HepG2 (cell line): Measurements from ENCODE around the gene SDR42E2. TPM values are rescaled to one million over a fixed set of nuclear protein-coding genes. Genes with fewer than 3 reads are reported as not detected.

Source experiments
- CREM ChIP-seq, 2 experiments: sonication (generic) in 1 of 2; formaldehyde crosslinking in 1 of 2; IDR thresholded peaks; 2 replicates each; pipeline versions ENCODE4 v1.4.0 to v1.6.1; 2016 to 2020; ENCODE audit warnings: antibody characterized with exemption in 1 of 2, mild to moderate bottlenecking in 1 of 2, missing genetic modification reagents in 1 of 2
- DMAP1 ChIP-seq: IDR thresholded peaks from 2 replicates; pipeline ENCODE4 v1.6.1; 2016
- FOXK2 ChIP-seq: fragments of 450-650 bp; IDR thresholded peaks from 2 replicates; pipeline ENCODE4 v1.6.1; 2016
- MAF1 ChIP-seq: sonication (generic); formaldehyde crosslinking; IDR thresholded peaks from 2 replicates; pipeline ENCODE4 v1.5.0; 2020; ENCODE audit warnings: missing genetic modification reagents, borderline replicate concordance
- PITX1 ChIP-seq: sonication (generic); formaldehyde crosslinking; IDR thresholded peaks from 2 replicates; pipeline ENCODE4 v1.5.1; 2020; ENCODE audit warnings: mild to moderate bottlenecking, missing genetic modification reagents
- SOX6 ChIP-seq, 2 experiments: fragments of 450-650 bp in 1 of 2; sonication (generic) in 1 of 2; formaldehyde crosslinking in 1 of 2; IDR thresholded peaks; 2 replicates each; pipeline versions ENCODE4 v1.4.0 to v1.6.1; 2017 to 2020; ENCODE audit warnings: antibody characterized with exemption in 1 of 2, mild to moderate bottlenecking in 1 of 2, missing genetic modification reagents in 1 of 2
- SRSF1 ChIP-seq: fragments of 200-400 bp; formaldehyde crosslinking; optimal IDR thresholded peaks from 2 replicates; pipeline ENCODE3; 2017; ENCODE audit warnings: mild to moderate bottlenecking, low read depth, low read length, moderate library complexity
- TEAD3 ChIP-seq: optimal IDR thresholded peaks from 2 replicates; pipeline ENCODE3; 2016; ENCODE audit warnings: borderline replicate concordance
- YY1 ChIP-seq: IDR thresholded peaks from 2 replicates; pipeline ENCODE4 v1.6.1; 2011; ENCODE audit warnings: low read length, low read depth, moderate library complexity, mild to moderate bottlenecking; ENCODE audit not compliant: insufficient read depth, insufficient replicate concordance
- ZFY ChIP-seq: sonication (generic); formaldehyde crosslinking; IDR thresholded peaks from 2 replicates; pipeline ENCODE4 v1.4.0; 2020; ENCODE audit warnings: missing genetic modification reagents
- ZNF407 ChIP-seq: sonication (generic); formaldehyde crosslinking; IDR thresholded peaks from one replicate; pipeline ENCODE4 v1.5.1; 2020; ENCODE audit warnings: mild to moderate bottlenecking, missing genetic modification reagents; ENCODE audit errors: not compliant biosample characterization
- ZNF512B ChIP-seq: sonication (generic); formaldehyde crosslinking; IDR thresholded peaks from 2 replicates; pipeline ENCODE4 v1.5.1; 2020; ENCODE audit warnings: missing genetic modification reagents, mild to moderate bottlenecking, borderline replicate concordance
- ZNF614 ChIP-seq: IDR thresholded peaks from 2 replicates; pipeline ENCODE4 v1.6.1; 2018; ENCODE audit warnings: missing biosample characterization, missing genetic modification reagents, inconsistent platforms, borderline replicate concordance
- polyA plus RNA-seq, 8 experiments: library from polyadenylated mRNA; depleted of rRNA in 3 of 8; stranded (reverse) in 7 of 8; unstranded in 1 of 8; fragments of >200 nt; fragmentation: Illumina TruSeq in 4 of 8; extraction: Trizol in 4 of 8; gene quantifications; 2 replicates each; pipeline versions ENCODE4 v1.2.1 to v1.2.3, GENCODE V29; 2011 to 2016; ENCODE audit warnings: low read depth in 4 of 8, missing spikeins in 1 of 8, mixed read lengths in 1 of 8; ENCODE audit not compliant: insufficient read depth in 1 of 8
- total RNA-seq, 5 experiments: library from RNA; depleted of rRNA; stranded (reverse); fragments of >200 nt; fragmentation: Illumina TruSeq; extraction: Trizol; gene quantifications; 2 replicates each; pipeline ENCODE4 v1.2.3, GENCODE V29; 2016; ENCODE audit warnings: low read depth in 1 of 5
- TF ChIP-seq, protein P1 (sequence below): IDR thresholded peaks from 2 replicates; pipeline ENCODE4 v1.6.1; 2016

SDR42E2 gene
- total and polyA plus RNA-seq, 2 of the 13 experiments (the other 11 are each of a cell fraction or from before 2014, with no cell fraction given): 0.05 to 0.11 TPM

DNA sequence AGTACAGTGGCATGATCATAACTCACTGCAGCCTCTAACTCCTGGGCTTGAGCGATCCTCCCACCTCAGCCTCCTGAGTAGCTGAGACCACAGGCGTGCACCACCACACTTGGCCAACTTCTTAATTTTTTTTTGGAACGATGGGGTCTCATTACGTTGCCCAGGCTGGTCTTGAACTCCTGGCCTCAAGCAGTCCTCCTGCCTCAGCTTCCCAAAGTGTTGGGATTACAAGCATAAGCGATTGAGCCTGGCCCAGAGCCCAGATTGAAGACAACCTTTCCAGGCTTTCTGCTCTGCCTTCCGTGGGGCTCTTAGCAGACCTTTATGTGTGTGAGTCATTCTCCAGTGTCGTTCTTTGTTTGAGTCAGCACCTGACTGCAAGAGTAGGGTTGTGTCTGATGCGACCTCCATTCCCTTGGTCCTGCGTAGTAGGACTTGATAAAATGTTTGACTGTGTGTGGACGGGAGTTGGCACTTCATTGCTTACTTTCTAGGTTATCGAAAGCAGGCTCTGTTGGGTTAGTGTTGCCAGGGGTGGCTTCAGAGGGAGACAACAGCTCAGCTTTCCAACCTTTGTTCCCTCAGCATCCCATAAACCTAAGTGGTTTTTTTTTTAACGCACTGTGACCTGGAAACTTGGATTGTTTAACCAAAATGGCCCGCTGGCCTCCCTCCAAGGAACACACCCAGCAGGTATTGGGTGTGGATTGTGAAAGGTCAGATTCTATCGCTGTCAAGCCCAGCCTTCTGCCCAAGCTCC, 70.2 kb downstream of the SDR42E2 start (continued):
- TF ChIP-seq CREM (IDR thresholded peaks at IDR 0.05) (peak; percentile 33; the same call in 1 of the 2 replicates), CREM (CRISPR knock-in tag; IDR thresholded peaks at IDR 0.05) (no peak), ZNF512B (CRISPR knock-in tag) (no peak), ZFY (0 out of 2 replicates have a peak, but pooled peaks have one; percentile 5), FOXK2 (no peak), ZNF614 (CRISPR knock-in tag) (peak; percentile 13; the same call in 1 of the 2 replicates), YY1 (peak; percentile 59), TEAD3 (peak; percentile 48), ZNF407 (CRISPR knock-in tag) (no peak), PITX1 (CRISPR knock-in tag) (peak; percentile 6; the same call in 1 of the 2 replicates), MAF1 (CRISPR knock-in tag) (no peak), SOX6 (IDR thresholded peaks at IDR 0.05) (no peak), SOX6 (CRISPR knock-in tag; IDR thresholded peaks at IDR 0.05) (peak; percentile 83), DMAP1 (CRISPR knock-in tag) (peak; percentile 52; the same call in 1 of the 2 replicates), SRSF1 (no peak)
- TF ChIP-seq, protein P1, sequence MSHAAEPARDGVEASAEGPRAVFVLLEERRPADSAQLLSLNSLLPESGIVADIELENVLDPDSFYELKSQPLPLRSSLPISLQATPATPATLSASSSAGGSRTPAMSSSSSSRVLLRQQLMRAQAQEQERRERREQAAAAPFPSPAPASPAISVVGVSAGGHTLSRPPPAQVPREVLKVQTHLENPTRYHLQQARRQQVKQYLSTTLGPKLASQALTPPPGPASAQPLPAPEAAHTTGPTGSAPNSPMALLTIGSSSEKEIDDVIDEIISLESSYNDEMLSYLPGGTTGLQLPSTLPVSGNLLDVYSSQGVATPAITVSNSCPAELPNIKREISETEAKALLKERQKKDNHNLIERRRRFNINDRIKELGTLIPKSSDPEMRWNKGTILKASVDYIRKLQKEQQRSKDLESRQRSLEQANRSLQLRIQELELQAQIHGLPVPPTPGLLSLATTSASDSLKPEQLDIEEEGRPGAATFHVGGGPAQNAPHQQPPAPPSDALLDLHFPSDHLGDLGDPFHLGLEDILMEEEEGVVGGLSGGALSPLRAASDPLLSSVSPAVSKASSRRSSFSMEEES (CRISPR knock-in tag): no peak
